Activated CD4-positive, alpha-beta T cell treated with anti-CD3 and anti-CD28 coated beads, Interleukin-2, amount 50 U/mL, for 4 hours (primary cell): Measurements from ENCODE around the gene GRK2.
"Not testable (repeated sequence)": the region's sequence is repeated elsewhere in the genome, so short reads cannot be mapped to it uniquely, and the experiment has no call there.

Experiments
- DNase-seq, 2 experiments: peaks; one replicate each; pipeline ENCODE4 v3.0.0-alpha.2; 2020

Gene GRK2

GRCh38 chr11:67317205-67317887, 51.1 kb downstream of the GRK2 start:
- peak; percentile 98 for DNase-seq

GRCh38 chr11:67317888-67318555, 51.7 kb downstream of the GRK2 start:
- peak in 1 of 2 experiments; percentile 26 for DNase-seq

- not testable (repeated sequence) for DNase-seq
Measured at GRCh38 chr11:67318876-67319275, 52.6 kb downstream of the GRK2 start.

GRCh38 chr11:67320011-67320410, 53.7 kb downstream of the GRK2 start:
- DNase-seq, result no peak

GRCh38 chr11:67320691-67321090, 54.4 kb downstream of the GRK2 start:
- no peak for DNase-seq

- no peak for DNase-seq
Measured at GRCh38 chr11:67321313-67321871, 55.1 kb downstream of the GRK2 start.

- no peak for DNase-seq
Measured at GRCh38 chr11:67322049-67322448, 55.8 kb downstream of the GRK2 start.

GRCh38 chr11:67323526-67323925, 57.3 kb downstream of the GRK2 start:
- DNase-seq, result no peak

- no peak for DNase-seq
Measured at GRCh38 chr11:67332081-67332691, 65.9 kb downstream of the GRK2 start.
